Activated CD8-positive, alpha-beta memory T cell treated with anti-CD3 and anti-CD28 coated beads, Interleukin-2, amount 10 ng/mL, durations not matched to agents 7 days and 5 days (primary cell): Measurements from ENCODE around the gene CROCC2. TPM values are rescaled to one million over a fixed set of nuclear protein-coding genes. Genes with fewer than 3 reads are reported as not detected.

Source experiments
- ATAC-seq: fragments of 150-1000 bp; cut with Tn5 transposase; one replicate; pipeline ENCODE4 v1.10.0; 2021; ENCODE audit warnings: moderate library complexity
- CTCF ChIA-PET: fragments of 350-600 bp; sonication (Branson Sonifier 250); formaldehyde crosslinking; loops from one replicate; lab custom pipeline; 2021; ENCODE audit warnings: antibody characterized with exemption; lab: Charles Lee
- DNase-seq: peaks from one replicate; pipeline ENCODE4 v3.0.0-alpha.2; 2020
- H3K27ac Mint-ChIP-seq: one replicate; pipeline ENCODE4 v1.8.0; 2021; ENCODE audit warnings: mild to moderate bottlenecking, mixed read lengths
- H3K27me3 Mint-ChIP-seq: one replicate; pipeline ENCODE4 v1.8.0; 2021; ENCODE audit warnings: mixed read lengths
- H3K36me3 Mint-ChIP-seq: one replicate; pipeline ENCODE4 v1.8.0; 2021; ENCODE audit warnings: mild to moderate bottlenecking, mixed read lengths
- H3K4me1 Mint-ChIP-seq: one replicate; pipeline ENCODE4 v1.8.0; 2021; ENCODE audit warnings: mixed read lengths
- H3K4me3 Mint-ChIP-seq: one replicate; pipeline ENCODE4 v1.8.0; 2021; ENCODE audit warnings: mild to moderate bottlenecking, moderate library complexity, mixed read lengths
- H3K9me3 Mint-ChIP-seq: one replicate; pipeline ENCODE4 v1.8.0; 2022; ENCODE audit warnings: low read depth, mixed read lengths
- total RNA-seq, 2 experiments: library from RNA; stranded (reverse); gene quantifications; one replicate each; pipeline ENCODE4 v1.2.3, GENCODE V29; 2021

The CROCC2 gene
- total RNA-seq, 2 experiments from 2014 or later = not detected

- H3K36me3 Mint-ChIP-seq = no peaks in the 10 kb centered on the region
- DNase-seq (no peak), ATAC-seq (no peak)
- H3K4me1 Mint-ChIP-seq = no peaks in the 10 kb centered on the region
- no peak overlapping the region for H3K4me3 Mint-ChIP-seq
- no peaks in the 10 kb centered on the region for H3K9me3 Mint-ChIP-seq
- no peaks in the 10 kb centered on the region for H3K27me3 Mint-ChIP-seq
- CTCF ChIA-PET = interaction anchor here (0.9 kb wide), 1 partner anchor 113 kb away, joined by 3 read pairs; no protein-coding TSS in a partner anchor
- no peak overlapping the region for H3K27ac Mint-ChIP-seq
Measured at GRCh38 chr2:240965296-240965904, 59.3 kb downstream of the CROCC2 start.

DNA sequence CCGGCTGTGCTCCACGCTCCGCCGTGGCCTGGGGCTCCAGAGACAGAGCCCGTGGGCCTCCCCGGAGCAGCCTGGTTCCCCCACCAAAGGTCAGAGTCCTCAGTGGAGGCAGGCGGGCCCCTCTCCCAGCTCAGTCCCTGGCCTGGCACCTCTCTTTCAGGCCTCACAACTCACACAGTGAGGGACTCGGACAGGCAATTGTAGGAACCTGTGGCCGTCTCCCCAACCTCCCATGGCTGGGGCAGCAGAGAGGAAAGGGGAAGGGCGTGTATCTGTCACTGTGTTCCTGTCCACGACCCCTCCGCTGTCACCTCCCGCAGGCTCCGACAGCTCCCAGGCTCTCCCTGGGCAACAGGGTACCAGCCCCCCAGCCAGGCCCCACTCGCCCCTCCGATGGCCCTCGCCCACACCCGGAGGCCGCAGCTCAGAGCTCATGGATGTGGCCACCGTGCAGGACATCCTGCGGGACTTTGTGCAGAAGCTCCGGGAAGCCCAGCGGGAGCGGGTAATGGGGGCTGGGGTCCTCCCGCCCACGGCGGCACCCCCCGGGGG is 59.8 kb downstream of the CROCC2 start:
- no peak for DNase-seq
- ATAC-seq = no peak
- Mint-ChIP-seq H3K9me3 (no peaks in the 10 kb centered on the region), H3K4me1 (no peaks in the 10 kb centered on the region), H3K36me3 (no peaks in the 10 kb centered on the region), H3K4me3 (no peak overlapping the region), H3K27me3 (no peaks in the 10 kb centered on the region), H3K27ac (no peak overlapping the region)
- CTCF ChIA-PET = interaction anchor here (0.9 kb wide), 1 partner anchor 113 kb away, joined by 3 read pairs; no protein-coding TSS in a partner anchor

DNA sequence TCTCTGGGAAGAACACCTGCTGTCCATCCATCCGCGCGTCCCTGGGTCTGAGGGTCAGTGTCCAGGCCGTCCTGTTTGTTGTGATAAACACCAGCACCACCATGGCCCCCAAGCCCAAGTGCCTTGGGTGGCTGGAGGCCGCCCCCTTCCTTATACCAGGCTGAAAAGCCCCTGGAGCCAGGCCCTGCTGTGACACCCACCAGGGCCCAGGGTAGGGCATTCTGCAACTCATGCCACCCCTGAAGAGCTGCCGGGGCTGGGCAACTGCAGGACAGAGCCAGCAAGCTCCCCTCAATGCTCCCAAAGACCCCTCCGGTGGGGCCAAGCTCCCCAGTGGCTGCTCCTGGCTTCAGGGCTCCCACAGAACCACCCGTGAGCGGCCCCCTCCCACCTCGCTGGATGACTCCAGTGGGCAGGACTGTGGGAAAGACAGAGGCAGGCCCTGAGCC is 60.3 kb downstream of the CROCC2 start:
- Mint-ChIP-seq H3K27ac (no peak overlapping the region), H3K27me3 (peaks cover 1% of the 10 kb centered on the region), H3K4me1 (no peaks in the 10 kb centered on the region), H3K36me3 (no peaks in the 10 kb centered on the region), H3K4me3 (no peak overlapping the region), H3K9me3 (no peaks in the 10 kb centered on the region)
- CTCF ChIA-PET = no interaction called here
- DNase-seq (no peak), ATAC-seq (no peak)

- DNase-seq = no peak
- no peak overlapping the region for H3K27ac Mint-ChIP-seq
Measured at GRCh38 chr2:240966906-240967680, 61.0 kb downstream of the CROCC2 start.

DNA sequence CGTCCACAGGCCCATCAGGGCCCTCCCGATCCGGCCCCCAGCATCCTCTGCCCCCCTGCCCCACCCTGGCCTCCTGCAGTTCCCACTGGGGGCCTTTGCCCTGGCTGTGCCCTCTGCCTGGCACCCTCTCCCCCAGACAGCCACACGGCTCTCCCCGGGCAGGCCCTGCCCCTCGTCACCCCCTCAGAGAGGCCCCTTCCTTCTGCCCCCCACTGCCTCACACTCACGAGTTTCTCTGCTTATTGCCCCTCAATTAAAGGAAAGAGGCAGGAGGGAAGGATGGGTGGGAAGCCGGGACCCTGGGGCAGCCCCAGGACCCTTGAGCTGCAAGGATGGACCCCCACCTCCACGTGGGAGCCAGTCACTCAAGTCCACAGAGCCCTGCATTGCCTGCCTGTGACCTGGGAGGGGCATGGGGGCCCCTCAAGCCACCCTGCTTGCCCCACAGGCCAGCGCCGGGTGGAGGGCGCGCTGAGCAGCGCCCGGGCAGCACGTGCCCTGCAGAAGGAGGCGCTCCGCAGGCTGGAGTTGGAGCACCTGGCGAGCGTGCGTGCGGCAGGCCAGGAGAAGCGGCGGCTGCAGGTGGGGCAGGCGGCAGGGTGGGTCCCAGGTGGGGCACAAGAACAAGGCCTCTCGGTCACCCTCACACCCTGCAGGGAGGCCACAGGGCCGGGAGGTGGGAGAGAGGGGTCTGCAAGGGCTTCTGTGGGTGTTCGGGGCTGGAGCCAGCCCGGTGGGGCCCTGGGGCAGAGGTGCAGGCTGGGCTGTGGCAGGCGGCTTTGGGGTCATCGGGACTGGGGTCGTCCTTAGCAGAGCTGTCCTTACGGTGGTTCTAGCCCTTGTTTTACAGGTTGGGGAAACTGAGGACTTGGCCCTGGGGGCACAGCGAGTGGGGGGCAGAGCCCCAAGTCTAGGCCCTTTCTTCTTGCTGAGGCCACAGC is 61.8 kb downstream of the CROCC2 start:
- no peak overlapping the region for H3K4me3 Mint-ChIP-seq
- CTCF ChIA-PET = no interaction called here
- H3K27me3 Mint-ChIP-seq = peaks cover 7% of the 10 kb centered on the region
- no peaks in the 10 kb centered on the region for H3K4me1 Mint-ChIP-seq
- DNase-seq = no peak
- H3K27ac Mint-ChIP-seq = no peak overlapping the region
- H3K9me3 Mint-ChIP-seq = no peaks in the 10 kb centered on the region
- H3K36me3 Mint-ChIP-seq = no peaks in the 10 kb centered on the region
- ATAC-seq = no peak

More at GRCh38 chr2:240966906-240967680, 61.0 kb downstream of the CROCC2 start:
- Mint-ChIP-seq H3K4me1 (no peaks in the 10 kb centered on the region), H3K9me3 (no peaks in the 10 kb centered on the region), H3K4me3 (no peak overlapping the region), H3K36me3 (no peaks in the 10 kb centered on the region), H3K27me3 (peaks cover 7% of the 10 kb centered on the region)
- ATAC-seq = no peak
- CTCF ChIA-PET = no interaction called here

DNA sequence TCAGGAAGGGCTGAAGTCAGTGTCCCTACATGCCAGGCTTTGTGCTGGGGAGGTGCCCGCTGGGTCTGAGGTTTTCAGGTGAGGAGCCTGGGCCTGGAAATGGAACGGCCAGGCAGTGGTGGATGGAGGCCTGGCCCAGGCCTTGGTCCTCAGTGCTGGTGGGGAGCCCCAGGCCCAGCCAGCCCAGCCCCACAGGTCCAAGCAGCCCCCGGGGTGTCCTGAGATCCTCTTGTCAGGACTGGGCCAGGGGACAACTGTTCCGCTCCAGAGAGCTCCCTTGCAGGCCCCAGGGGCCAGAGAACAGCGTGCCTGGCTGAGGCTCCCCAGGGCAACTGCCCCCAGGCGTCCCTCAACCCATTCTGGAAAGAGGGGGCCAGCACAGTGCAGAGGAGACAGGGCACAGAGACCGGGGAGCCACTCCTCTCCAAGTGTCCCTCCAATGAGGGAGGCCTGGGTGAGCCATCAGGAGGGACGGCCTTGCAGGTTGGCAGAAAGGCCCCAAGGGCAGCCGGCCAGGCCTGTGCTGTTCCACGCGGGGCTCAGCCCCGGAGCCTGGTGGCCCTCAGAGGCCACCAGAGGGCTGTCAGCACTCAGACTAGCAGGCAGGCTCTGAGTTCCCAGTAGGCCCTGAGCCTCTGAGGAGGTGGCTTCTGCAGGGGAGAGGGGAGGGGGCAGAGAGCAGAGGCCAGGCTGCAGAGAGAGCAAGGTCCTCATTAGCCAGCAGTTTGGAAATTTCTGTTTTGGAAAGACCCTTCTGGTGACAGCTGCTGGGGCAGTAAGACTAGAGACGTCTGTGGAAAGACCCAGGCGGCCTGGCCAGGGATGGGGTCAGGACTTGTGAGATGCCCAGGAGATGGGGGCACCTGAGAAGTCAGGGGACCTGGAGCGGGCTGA is 62.8 kb downstream of the CROCC2 start:
- H3K9me3 Mint-ChIP-seq = no peaks in the 10 kb centered on the region
- H3K36me3 Mint-ChIP-seq = no peaks in the 10 kb centered on the region
- H3K27ac Mint-ChIP-seq = no peak overlapping the region
- no peak for DNase-seq
- peaks cover 7% of the 10 kb centered on the region for H3K27me3 Mint-ChIP-seq
- CTCF ChIA-PET = no interaction called here
- no peak for ATAC-seq
- H3K4me1 Mint-ChIP-seq = no peaks in the 10 kb centered on the region
- no peak overlapping the region for H3K4me3 Mint-ChIP-seq

DNA sequence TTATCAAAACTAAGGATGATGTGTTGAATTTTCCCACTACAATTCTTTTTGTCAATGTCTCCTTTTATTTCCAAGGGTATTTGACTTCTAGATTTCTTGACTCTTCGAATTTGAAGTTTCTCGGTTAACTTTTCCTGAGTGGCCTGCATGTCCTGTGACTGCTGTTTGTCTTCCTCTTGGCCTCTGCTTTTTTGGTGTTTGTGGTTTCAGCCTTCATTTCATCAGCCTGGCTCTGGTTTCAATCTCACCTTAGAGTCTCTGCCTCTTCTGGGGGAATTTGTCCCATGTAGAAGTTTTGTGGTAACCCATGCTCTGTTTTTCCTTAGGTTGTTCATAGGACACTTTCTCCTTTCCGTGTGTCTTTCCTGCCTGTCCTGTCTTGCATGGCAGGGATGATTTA is 64.0 kb downstream of the CROCC2 start:
- CTCF ChIA-PET = no interaction called here
- Mint-ChIP-seq H3K27me3 (peaks cover 13% of the 10 kb centered on the region), H3K4me3 (no peak overlapping the region), H3K4me1 (peaks cover 5% of the 10 kb centered on the region), H3K9me3 (no peaks in the 10 kb centered on the region), H3K36me3 (no peaks in the 10 kb centered on the region), H3K27ac (no peak overlapping the region)
- no peak for DNase-seq
- ATAC-seq = no peak

- DNase-seq = no peak
- no peak for ATAC-seq
- CTCF ChIA-PET = interaction anchor here (1.0 kb wide), 1 partner anchor 56 kb away, joined by 3 read pairs; no protein-coding TSS in a partner anchor
- H3K4me1 Mint-ChIP-seq = peaks cover 5% of the 10 kb centered on the region
- H3K4me3 Mint-ChIP-seq = no peak overlapping the region
- H3K9me3 Mint-ChIP-seq = no peaks in the 10 kb centered on the region
- H3K27me3 Mint-ChIP-seq = peaks cover 13% of the 10 kb centered on the region
- no peaks in the 10 kb centered on the region for H3K36me3 Mint-ChIP-seq
- no peak overlapping the region for H3K27ac Mint-ChIP-seq
Measured at GRCh38 chr2:240970816-240971215, 64.7 kb downstream of the CROCC2 start.

- CTCF ChIA-PET = interaction anchor here (1.5 kb wide), 1 partner anchor 11 kb away, joined by 5 read pairs; no protein-coding TSS in a partner anchor
Measured at GRCh38 chr2:240972201-240972600, 66.1 kb downstream of the CROCC2 start.

GRCh38 chr2:240972636-240973521 is 66.7 kb downstream of the CROCC2 start:
- Mint-ChIP-seq H3K4me1 (peaks cover 5% of the 10 kb centered on the region), H3K4me3 (no peak overlapping the region), H3K27me3 (peaks cover 13% of the 10 kb centered on the region), H3K36me3 (no peaks in the 10 kb centered on the region), H3K27ac (no peak overlapping the region), H3K9me3 (no peaks in the 10 kb centered on the region)
- CTCF ChIA-PET = interaction anchor here (0.8 to 1.5 kb wide), 2 partner anchors 10 to 58 kb away, joined by 3 to 5 read pairs; no protein-coding TSS in a partner anchor
- ATAC-seq = no peak
- DNase-seq = no peak

More at GRCh38 chr2:240972201-240972600, 66.1 kb downstream of the CROCC2 start:
- ATAC-seq (no peak), DNase-seq (no peak)
- H3K27me3 Mint-ChIP-seq = peaks cover 13% of the 10 kb centered on the region
- H3K4me1 Mint-ChIP-seq = peaks cover 5% of the 10 kb centered on the region
- no peak overlapping the region for H3K4me3 Mint-ChIP-seq
- no peaks in the 10 kb centered on the region for H3K9me3 Mint-ChIP-seq
- H3K36me3 Mint-ChIP-seq = no peaks in the 10 kb centered on the region
- H3K27ac Mint-ChIP-seq = no peak overlapping the region

- Mint-ChIP-seq H3K4me1 (peaks cover 5% of the 10 kb centered on the region), H3K27me3 (peaks cover 13% of the 10 kb centered on the region), H3K27ac (no peak overlapping the region), H3K36me3 (no peaks in the 10 kb centered on the region), H3K9me3 (no peaks in the 10 kb centered on the region), H3K4me3 (no peak overlapping the region)
- CTCF ChIA-PET = no interaction called here
- ATAC-seq = no peak
- no peak for DNase-seq
Measured at GRCh38 chr2:240974771-240975572, 68.8 kb downstream of the CROCC2 start.
